GM12878 (cell line): ENCODE results near the gene GRIN2A. TPM values are rescaled to one million over a fixed set of nuclear protein-coding genes. Genes with fewer than 3 reads are reported as not detected.

Source experiments
- ATAC-seq: fragments of 200-7000 bp; cut with Tn5 transposase; 3 replicates; pipeline ENCODE4 v1.9.1; 2020; ENCODE audit warnings: mild to moderate bottlenecking, moderate library complexity
- BruUV-seq: library from RNA; stranded (reverse); fragments of 400-500 nt; replicated peaks from 2 replicates; lab custom pipeline; 2021; lab: Mats Ljungman, UMichigan
- CTCF ChIA-PET: fragments of 300-600 bp; sonication (Branson Sonifier 250); formaldehyde crosslinking; extraction: SDS; loops from one replicate; lab custom pipeline; 2021; ENCODE audit warnings: inconsistent platforms; lab: Yijun Ruan, JAX
- POLR2A ChIA-PET: fragments of 350-600 bp; formaldehyde crosslinking; extraction: SDS; loops from one replicate; lab custom pipeline; 2021; ENCODE audit warnings: inconsistent platforms; lab: Charles Lee
- RAD21 ChIA-PET: fragments of 300-600 bp; sonication (Branson Sonifier 250); formaldehyde crosslinking; loops from one replicate; lab custom pipeline; 2023; ENCODE audit warnings: antibody characterized with exemption; ENCODE audit not compliant: unreplicated experiment; lab: Charles Lee
- SMC1A ChIA-PET: fragments of 300-600 bp; sonication (Branson Sonifier 250); formaldehyde crosslinking; loops from one replicate; lab custom pipeline; 2023; ENCODE audit not compliant: unreplicated experiment, uncharacterized antibody; lab: Charles Lee
- DNase-seq: peaks from one replicate; pipeline ENCODE4 v3.0.0-alpha.2; 2011; ENCODE audit warnings: low read depth, low spot score
- FAIRE-seq: peaks from 3 replicates; lab custom pipeline; 2011; peaks lifted over from hg19 to GRCh38; lab: Jason Lieb, UNC
- H2AFZ ChIP-seq: 2 replicates; pipeline ENCODE4 v1.6.0; 2011; ENCODE audit warnings: low read depth, low read length, control low read depth; ENCODE audit not compliant: control insufficient read depth
- H3K27ac ChIP-seq: 2 replicates; pipeline ENCODE4 v1.5.1; 2011; ENCODE audit warnings: control low read depth; ENCODE audit not compliant: control insufficient read depth, insufficient read depth
- H3K27me3 ChIP-seq, 2 experiments: replicated peaks in 1 of 2; 2 replicates each; pipeline versions ENCODE4 v1.6.0 to v1.6.1; 2011; ENCODE audit warnings: low read length in 1 of 2; ENCODE audit not compliant: control insufficient read depth in 2 of 2, insufficient read depth in 2 of 2
- H3K36me3 ChIP-seq, 2 experiments: 2 replicates each; pipeline ENCODE4 v1.5.1; 2011; ENCODE audit warnings: low read length in 1 of 2; ENCODE audit not compliant: control insufficient read depth in 2 of 2, insufficient read depth in 2 of 2
- H3K4me1 ChIP-seq: 2 replicates; pipeline ENCODE4 v1.6.1; 2011; ENCODE audit warnings: mild to moderate bottlenecking, low read length, moderate library complexity, mixed read lengths; ENCODE audit not compliant: control insufficient read depth, insufficient read depth
- H3K4me2 ChIP-seq: 2 replicates; pipeline ENCODE4 v1.6.0; 2011; ENCODE audit warnings: control low read depth; ENCODE audit not compliant: control insufficient read depth, insufficient read depth
- H3K4me3 ChIP-seq: fragments of 200-600 bp; sonication (generic); 2 replicates; pipeline ENCODE4 v1.5.1; 2016
- H3K79me2 ChIP-seq: 2 replicates; pipeline ENCODE4 v1.6.0; 2011; ENCODE audit warnings: low read length; ENCODE audit not compliant: control insufficient read depth, insufficient read depth
- H3K9ac ChIP-seq: 2 replicates; pipeline ENCODE4 v1.8.0; 2011; ENCODE audit warnings: low read length, control low read depth, mixed read lengths; ENCODE audit not compliant: control insufficient read depth, insufficient read depth
- H3K9me3 ChIP-seq: replicated peaks from 3 replicates; pipeline ENCODE4 v1.5.1; 2011; ENCODE audit warnings: mild to moderate bottlenecking, low read length; ENCODE audit not compliant: control insufficient read depth, insufficient read depth
- H4K20me1 ChIP-seq: 2 replicates; pipeline ENCODE4 v1.6.0; 2011; ENCODE audit not compliant: control insufficient read depth, insufficient read depth
- BRCA1 ChIP-seq: IDR thresholded peaks from 2 replicates; pipeline ENCODE4 v1.6.1; 2011; ENCODE audit warnings: low read depth, low read length, improper control_type of control experiment
- EGR1 ChIP-seq, 2 experiments: IDR thresholded peaks; 1 replicate in 1 of 2; 2 replicates in 1 of 2; pipeline ENCODE4 v1.6.1; 2011 to 2012; ENCODE audit warnings: low read depth in 2 of 2, low read length in 2 of 2, borderline replicate concordance in 1 of 2, mild to moderate bottlenecking in 1 of 2, moderate library complexity in 1 of 2
- ESRRA ChIP-seq: IDR thresholded peaks from 2 replicates; pipeline ENCODE4 v1.6.1; 2012; ENCODE audit warnings: mild to moderate bottlenecking, low read length, improper control_type of control experiment
- ETV6 ChIP-seq, 2 experiments: fragments of 450-650 bp in 1 of 2; IDR thresholded peaks in 1 of 2; conservative IDR thresholded peaks in 1 of 2; 2 replicates each; pipeline ENCODE4 v1.6.1; 2014; ENCODE audit warnings: antibody characterized with exemption in 1 of 2, borderline replicate concordance in 1 of 2, low read depth in 1 of 2, mild to moderate bottlenecking in 1 of 2, moderate library complexity in 1 of 2
- HDGF ChIP-seq: fragments of 450-650 bp; IDR thresholded peaks from 2 replicates; pipeline ENCODE4 v1.6.1; 2016; ENCODE audit warnings: antibody characterized with exemption
- NBN ChIP-seq: fragments of 450-650 bp; IDR thresholded peaks from 2 replicates; pipeline ENCODE4 v1.6.1; 2016
- SUZ12 ChIP-seq: fragments of 200-600 bp; sonication (generic); IDR thresholded peaks from one replicate; pipeline ENCODE4 v1.6.1; 2018; ENCODE audit warnings: antibody characterized with exemption, mild to moderate bottlenecking; ENCODE audit not compliant: unreplicated experiment
- ZBED1 ChIP-seq: IDR thresholded peaks from 2 replicates; pipeline ENCODE4 v1.6.1; 2016; ENCODE audit warnings: borderline replicate concordance
- ZNF217 ChIP-seq: fragments of 450-650 bp; IDR thresholded peaks from 2 replicates; pipeline ENCODE4 v1.6.1; 2017; ENCODE audit warnings: antibody characterized with exemption, mild to moderate bottlenecking
- ZNF384 ChIP-seq: IDR thresholded peaks from 2 replicates; pipeline ENCODE4 v1.6.1; 2012; ENCODE audit warnings: low read depth, mild to moderate bottlenecking, low read length, improper control_type of control experiment, borderline replicate concordance
- ZNF622 ChIP-seq: fragments of 450-650 bp; IDR thresholded peaks from 2 replicates; pipeline ENCODE4 v1.6.1; 2017; ENCODE audit warnings: mild to moderate bottlenecking, inconsistent platforms
- WGBS: methylation state at CpG from one replicate; pipeline ENCODE4 v1.1.6; 2016; ENCODE audit warnings: low lambda C conversion rate; ENCODE audit not compliant: insufficient replicate concordance, insufficient coverage; ENCODE audit errors: missing lambda C conversion rate; 5-methylcytosine and 5-hydroxymethylcytosine counted together
- in situ Hi-C: fragments of 300-500 bp; cut with MboI; formaldehyde crosslinking; loops from 9 replicates; pipeline ENCODE4 v1.14.3; 2018; ENCODE audit warnings: mixed read lengths
- intact Hi-C: fragments of 100-400 bp; cut with micrococcal nuclease; formaldehyde crosslinking; loops from one replicate; pipeline ENCODE4 v1.14.2; 2022; ENCODE audit not compliant: unreplicated experiment
- polyA plus RNA-seq, 11 experiments: library from polyadenylated mRNA; depleted of rRNA in 4 of 11; unstranded in 6 of 11; stranded (reverse) in 5 of 11; fragments of >200 nt; fragmentation: Nextera tagmentation in 4 of 11; fragmentation: Illumina TruSeq in 1 of 11; extraction: Ambion mirVana in 4 of 11; extraction: Trizol in 1 of 11; gene quantifications; 1 replicate in 1 of 11; 2 replicates in 10 of 11; pipeline versions ENCODE4 v1.2.1 to v1.2.3, GENCODE V29; 2011 to 2016; ENCODE audit warnings: inconsistent platforms in 2 of 11, missing spikeins in 2 of 11, low read depth in 1 of 11
- total RNA-seq, 4 experiments: library from RNA; depleted of rRNA in 3 of 4; stranded (reverse); fragments of >200 nt in 3 of 4; fragmentation: Illumina TruSeq in 1 of 4; extraction: Trizol in 1 of 4; gene quantifications; 2 replicates each; pipeline versions ENCODE4 v1.2.1 to v1.2.3, GENCODE V29; 2013 to 2021
- TF ChIP-seq, protein P1 (sequence below): fragments of 450-650 bp; IDR thresholded peaks from 2 replicates; pipeline ENCODE4 v1.6.1; 2018; ENCODE audit warnings: borderline replicate concordance, mild to moderate bottlenecking; ENCODE audit not compliant: partially characterized antibody
- TF ChIP-seq, protein P2 (sequence below): IDR thresholded peaks from 2 replicates; pipeline ENCODE4 v1.6.1; 2012; ENCODE audit warnings: mild to moderate bottlenecking, low read depth, low read length
- TF ChIP-seq, protein P3 (sequence below): IDR thresholded peaks from 2 replicates; pipeline ENCODE4 v1.6.1; 2011; ENCODE audit warnings: borderline replicate concordance, low read depth, mild to moderate bottlenecking, moderate library complexity, mixed read lengths, low read length; ENCODE audit not compliant: insufficient read depth; ENCODE audit errors: extremely low read length

Gene GRIN2A
- total and polyA plus RNA-seq, 10 of the 15 experiments (the other 5 are each of a cell fraction or from before 2014, with no cell fraction given), result 2.4 to 13.3 (median 7.3) TPM

DNA sequence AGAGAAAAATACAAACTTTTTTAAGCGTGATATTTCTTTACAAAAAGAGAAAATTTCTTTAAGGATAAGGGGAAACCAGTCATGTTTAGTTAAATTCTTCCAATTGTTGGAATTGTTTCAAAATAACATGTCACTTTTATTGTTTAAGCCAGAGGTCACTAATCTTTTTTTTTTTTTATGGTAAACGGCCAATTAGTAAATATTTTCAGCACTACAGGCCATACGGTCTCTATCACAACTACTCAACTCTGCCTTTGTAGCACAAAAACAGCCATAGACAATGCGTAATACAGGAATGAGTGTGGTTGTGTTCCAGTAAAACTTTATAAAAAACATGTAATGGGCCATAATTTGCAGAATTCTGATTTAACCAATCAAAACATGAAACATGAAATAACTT lies 401.4 kb downstream of the GRIN2A start:
- H3K79me2 ChIP-seq, result no peaks in the 10 kb centered on the region
- ChIA-PET CTCF (no interaction called here), POLR2A (no interaction called here), SMC1A (interaction anchor here (1.0 kb wide), 1 partner anchor 135 kb away, joined by 3 read pairs; no protein-coding TSS in a partner anchor), RAD21 (no interaction called here)
- ATAC-seq (no peak), DNase-seq (no peak), FAIRE-seq (no peak)
- H3K27me3 ChIP-seq, result no peaks in the 10 kb centered on the region
- no peaks in the 10 kb centered on the region; a peak in 1 of 4 replicates for H3K36me3 ChIP-seq
- H3K9me3 ChIP-seq, result no peaks in the 10 kb centered on the region; the same call in 2 of the 3 replicates
- H3K27ac ChIP-seq, result no peak overlapping the region
- peaks cover 4% of the 10 kb centered on the region; the same call in 1 of the 2 replicates for H3K4me1 ChIP-seq
- intact Hi-C loops (no loop called here), in situ Hi-C loops (no loop called here)
- WGBS, result 29% methylated on average over 4 of the region's 4 CpGs
- no peak overlapping the region for H3K4me3 ChIP-seq
- no peak overlapping the region for H3K9ac ChIP-seq
- no peak overlapping the region for H2AFZ ChIP-seq
- no TSS peak for BruUV-seq
- H4K20me1 ChIP-seq, result no peaks in the 10 kb centered on the region
- no peak overlapping the region for H3K4me2 ChIP-seq
- TF ChIP-seq EGR1 (IDR thresholded peaks at IDR 0.05; ENCODE audit: borderline replicate concordance in 1 of 2, low read depth in 2 of 2, low read length in 2 of 2) (no peak), ZNF384 (no peak), HDGF (no peak), SUZ12 (no peak), ETV6 (conservative IDR thresholded peaks at IDR 0.05 in 1 of 2, IDR thresholded peaks at IDR 0.05 in 1 of 2; ENCODE audit: borderline replicate concordance in 1 of 2, low read depth in 1 of 2) (no peak), ZBED1 (no peak), ZNF622 (no peak), BRCA1 (no peak), ESRRA (no peak), ZNF217 (no peak), NBN (no peak)
- TF ChIP-seq, protein P1, sequence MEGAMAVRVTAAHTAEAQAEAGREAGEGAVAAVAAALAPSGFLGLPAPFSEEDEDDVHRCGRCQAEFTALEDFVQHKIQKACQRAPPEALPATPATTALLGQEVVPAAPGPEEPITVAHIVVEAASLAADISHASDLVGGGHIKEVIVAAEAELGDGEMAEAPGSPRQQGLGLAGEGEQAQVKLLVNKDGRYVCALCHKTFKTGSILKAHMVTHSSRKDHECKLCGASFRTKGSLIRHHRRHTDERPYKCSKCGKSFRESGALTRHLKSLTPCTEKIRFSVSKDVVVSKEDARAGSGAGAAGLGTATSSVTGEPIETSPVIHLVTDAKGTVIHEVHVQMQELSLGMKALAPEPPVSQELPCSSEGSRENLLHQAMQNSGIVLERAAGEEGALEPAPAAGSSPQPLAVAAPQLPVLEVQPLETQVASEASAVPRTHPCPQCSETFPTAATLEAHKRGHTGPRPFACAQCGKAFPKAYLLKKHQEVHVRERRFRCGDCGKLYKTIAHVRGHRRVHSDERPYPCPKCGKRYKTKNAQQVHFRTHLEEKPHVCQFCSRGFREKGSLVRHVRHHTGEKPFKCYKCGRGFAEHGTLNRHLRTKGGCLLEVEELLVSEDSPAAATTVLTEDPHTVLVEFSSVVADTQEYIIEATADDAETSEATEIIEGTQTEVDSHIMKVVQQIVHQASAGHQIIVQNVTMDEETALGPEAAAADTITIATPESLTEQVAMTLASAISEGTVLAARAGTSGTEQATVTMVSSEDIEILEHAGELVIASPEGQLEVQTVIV, result no peak
- TF ChIP-seq, protein P2, sequence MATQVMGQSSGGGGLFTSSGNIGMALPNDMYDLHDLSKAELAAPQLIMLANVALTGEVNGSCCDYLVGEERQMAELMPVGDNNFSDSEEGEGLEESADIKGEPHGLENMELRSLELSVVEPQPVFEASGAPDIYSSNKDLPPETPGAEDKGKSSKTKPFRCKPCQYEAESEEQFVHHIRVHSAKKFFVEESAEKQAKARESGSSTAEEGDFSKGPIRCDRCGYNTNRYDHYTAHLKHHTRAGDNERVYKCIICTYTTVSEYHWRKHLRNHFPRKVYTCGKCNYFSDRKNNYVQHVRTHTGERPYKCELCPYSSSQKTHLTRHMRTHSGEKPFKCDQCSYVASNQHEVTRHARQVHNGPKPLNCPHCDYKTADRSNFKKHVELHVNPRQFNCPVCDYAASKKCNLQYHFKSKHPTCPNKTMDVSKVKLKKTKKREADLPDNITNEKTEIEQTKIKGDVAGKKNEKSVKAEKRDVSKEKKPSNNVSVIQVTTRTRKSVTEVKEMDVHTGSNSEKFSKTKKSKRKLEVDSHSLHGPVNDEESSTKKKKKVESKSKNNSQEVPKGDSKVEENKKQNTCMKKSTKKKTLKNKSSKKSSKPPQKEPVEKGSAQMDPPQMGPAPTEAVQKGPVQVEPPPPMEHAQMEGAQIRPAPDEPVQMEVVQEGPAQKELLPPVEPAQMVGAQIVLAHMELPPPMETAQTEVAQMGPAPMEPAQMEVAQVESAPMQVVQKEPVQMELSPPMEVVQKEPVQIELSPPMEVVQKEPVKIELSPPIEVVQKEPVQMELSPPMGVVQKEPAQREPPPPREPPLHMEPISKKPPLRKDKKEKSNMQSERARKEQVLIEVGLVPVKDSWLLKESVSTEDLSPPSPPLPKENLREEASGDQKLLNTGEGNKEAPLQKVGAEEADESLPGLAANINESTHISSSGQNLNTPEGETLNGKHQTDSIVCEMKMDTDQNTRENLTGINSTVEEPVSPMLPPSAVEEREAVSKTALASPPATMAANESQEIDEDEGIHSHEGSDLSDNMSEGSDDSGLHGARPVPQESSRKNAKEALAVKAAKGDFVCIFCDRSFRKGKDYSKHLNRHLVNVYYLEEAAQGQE, result no peak
- TF ChIP-seq, protein P3, sequence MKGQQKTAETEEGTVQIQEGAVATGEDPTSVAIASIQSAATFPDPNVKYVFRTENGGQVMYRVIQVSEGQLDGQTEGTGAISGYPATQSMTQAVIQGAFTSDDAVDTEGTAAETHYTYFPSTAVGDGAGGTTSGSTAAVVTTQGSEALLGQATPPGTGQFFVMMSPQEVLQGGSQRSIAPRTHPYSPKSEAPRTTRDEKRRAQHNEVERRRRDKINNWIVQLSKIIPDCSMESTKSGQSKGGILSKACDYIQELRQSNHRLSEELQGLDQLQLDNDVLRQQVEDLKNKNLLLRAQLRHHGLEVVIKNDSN, result no peak
